ENCODE measurements around the gene PPP2R2D.

PPP2R2D gene

GRCh38 chr10:131900350-131901152, at the start of gene PPP2R2D:
Gene PPP2R2D, plus strand, starts transcription at chr10:131901008. Its CDS starts 141 bp downstream, at chr10:131901149.
- DNase-seq, result peak; percentile 89 to 94 (median 93)

DNA sequence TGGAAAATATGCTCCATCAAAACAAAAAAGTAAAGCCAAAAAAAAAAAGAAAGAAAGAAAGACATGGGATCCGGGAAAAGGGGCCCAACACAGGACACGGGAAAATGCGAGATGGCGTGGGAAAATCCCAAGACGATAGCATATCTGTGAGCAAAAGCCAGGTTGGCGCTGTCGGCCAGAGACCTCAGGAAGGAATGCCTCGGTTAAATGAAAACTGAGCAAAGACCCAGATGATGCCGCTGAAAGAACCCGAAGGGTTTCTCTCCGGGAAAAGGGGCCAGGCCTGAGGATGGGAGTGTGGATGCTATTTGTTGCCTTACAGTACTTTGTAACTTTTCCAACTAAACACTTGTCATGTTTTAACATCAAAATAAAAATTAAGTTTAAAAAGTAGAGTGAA, 49.5 kb upstream of the PPP2R2D start:
- no peak for DNase-seq

DNA sequence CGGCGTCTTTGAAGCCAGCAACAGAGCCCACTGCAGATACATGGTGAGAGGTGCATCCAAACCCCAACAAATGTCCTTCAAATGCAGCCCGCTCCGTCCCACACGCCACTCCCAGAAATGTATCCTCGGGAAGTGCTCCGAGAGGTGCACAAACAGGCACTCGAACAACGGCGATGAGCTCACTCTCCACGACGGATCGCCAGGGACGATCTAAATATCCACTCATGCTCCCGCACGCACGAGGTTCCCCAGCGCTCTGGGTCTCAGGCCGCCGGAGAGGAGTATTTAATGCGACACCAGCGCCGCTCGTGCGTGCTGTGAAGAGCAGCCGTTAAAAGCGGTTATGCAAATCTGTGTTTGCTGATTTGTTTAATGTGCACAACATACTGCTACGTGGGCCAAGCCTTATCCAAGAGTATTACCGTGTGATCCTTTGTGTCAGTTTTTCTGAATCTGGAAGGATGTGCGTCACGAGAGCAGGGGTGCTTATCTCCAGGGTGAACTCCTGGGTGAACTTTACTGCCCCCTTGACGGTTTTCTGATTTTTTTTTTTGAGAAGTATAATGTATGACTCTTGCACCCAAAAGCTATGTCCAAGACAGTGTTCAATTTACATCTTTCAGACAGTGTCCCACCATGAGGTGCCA, 48.5 kb upstream of the PPP2R2D start:
- no peak for DNase-seq

GRCh38 chr10:131852823-131853609, 47.8 kb upstream of the PPP2R2D start:
- DNase-seq, result no peak

DNA sequence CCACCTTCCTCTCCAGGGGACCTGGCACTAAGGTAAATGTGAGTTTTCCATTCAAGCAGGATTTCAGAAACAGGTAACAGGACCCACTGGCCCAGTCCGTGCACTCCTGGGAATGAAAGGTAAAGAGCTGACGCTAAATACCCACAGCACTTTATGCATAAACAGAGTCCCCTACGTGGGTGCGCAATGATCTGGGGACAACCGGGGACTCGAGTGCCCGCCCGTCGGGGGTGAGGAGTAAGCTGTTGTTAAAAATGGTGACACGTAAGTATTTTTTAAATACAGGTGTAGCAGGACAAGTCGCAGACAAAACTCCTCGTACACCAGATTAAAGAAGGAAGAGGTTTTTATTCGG, 47.2 kb upstream of the PPP2R2D start:
- no peak for DNase-seq

DNA sequence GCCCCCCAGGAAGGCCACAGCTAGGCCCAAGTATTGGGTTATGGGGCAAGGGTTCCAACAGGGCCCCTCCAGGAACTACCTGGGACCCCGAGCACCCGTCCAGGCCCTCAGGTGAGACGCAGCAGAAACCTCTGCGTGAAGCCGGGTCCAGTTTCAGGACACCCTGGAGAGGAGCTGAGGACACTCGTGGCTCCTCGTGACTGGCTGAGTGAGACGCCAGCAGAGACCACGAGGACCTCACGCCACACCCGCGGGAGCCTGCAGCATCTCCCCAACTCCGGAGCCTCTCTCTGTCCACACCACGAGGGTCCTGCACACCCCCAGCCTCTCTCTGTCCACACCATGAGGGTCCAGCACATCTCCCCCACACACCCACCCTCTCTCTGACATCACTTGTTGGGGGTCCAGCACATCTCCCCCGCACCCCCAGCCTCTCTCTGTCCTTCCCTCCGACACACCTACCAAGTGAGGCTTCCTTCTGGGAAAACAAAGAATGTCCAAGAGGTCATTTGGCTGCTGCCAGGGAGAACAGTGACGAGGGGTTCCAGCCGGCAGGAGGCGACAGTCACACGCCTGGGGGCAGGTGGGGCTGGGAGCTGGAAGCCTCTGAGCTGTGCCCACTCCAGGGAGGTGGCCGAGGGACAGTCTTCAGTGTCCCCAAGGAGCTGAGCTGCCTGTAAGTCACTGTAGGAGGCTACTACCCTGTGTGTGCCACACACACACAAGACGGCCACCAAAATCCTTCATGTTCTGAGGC, 46.1 kb upstream of the PPP2R2D start:
- DNase-seq, result no peak

DNA sequence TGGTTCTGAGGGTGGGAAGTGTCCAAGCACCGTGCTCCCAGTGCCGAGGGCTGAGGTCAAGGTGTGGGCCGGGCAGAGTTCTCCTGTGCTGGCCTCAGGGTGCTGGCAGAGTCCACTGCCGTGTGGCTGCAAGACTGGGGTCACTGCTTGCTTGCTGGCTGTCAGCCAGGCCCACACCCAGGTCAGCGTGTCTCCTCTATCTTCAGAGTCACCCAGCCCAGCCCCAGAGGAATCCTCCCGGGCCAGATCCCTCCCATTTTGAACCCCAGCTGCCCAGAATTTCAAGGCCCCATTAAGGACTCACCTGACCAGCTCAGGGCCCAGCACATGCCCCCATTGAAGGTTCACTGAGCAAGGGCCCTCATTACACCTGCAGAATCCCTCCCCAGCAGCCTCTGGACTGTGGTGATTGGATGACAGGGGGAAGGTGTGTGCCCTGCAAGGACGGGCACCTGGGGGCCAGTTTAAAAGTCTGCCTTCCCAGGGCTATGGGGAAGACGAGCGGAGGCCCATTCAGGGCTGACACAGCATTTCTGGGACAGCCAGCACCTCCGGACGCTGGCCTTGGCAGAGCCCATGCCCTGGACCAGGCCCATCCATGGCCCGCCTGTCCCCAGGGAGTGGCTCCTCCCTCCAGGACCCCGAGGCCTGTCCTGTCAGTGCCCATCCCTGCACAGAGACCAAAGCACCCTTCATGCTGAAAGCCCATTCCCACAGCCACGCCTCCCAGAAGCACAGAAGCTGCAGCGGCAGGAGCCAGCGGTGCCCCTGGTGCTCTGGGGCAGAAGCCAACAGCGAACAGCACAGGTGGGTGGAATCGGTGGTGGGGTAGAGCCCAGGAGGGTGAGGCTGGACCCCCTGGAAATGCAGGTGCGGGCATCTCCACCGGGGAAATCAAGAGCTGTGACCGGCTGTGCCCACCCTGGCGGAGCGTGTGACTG, 45.1 kb upstream of the PPP2R2D start:
- DNase-seq, result no peak

DNA sequence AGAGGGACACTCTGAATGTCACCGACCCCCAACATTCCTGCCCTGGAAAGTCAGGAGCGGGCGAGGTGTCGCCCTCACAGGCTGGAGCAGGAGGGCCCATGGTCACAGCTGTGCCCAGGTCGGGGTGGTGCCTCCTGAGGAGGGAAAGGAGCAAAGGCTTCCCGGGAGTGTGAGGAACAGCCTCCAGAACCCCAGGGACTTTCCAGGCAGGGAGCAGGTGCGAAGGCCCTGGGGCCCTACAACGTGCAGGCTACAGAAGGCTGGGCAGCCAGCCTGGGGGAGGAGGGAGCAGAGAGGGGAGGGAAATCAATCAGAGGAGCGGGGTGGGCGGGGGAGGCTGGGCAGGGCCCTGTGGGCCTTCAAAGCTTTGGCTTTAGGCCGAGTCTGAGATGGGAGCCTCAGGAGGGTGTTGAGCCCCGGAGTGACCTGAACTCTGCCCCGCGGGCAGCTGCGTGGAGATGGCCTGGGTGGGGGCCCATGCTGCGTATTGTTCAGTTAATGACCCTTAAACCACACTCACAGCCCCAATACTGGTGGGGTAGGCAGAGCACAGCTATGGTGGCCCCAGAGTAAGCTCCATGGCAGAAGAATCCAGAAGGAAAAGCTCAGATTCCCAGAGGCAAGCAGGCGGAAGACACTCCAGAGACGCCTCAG, 44.2 kb upstream of the PPP2R2D start:
- DNase-seq, result no peak

DNA sequence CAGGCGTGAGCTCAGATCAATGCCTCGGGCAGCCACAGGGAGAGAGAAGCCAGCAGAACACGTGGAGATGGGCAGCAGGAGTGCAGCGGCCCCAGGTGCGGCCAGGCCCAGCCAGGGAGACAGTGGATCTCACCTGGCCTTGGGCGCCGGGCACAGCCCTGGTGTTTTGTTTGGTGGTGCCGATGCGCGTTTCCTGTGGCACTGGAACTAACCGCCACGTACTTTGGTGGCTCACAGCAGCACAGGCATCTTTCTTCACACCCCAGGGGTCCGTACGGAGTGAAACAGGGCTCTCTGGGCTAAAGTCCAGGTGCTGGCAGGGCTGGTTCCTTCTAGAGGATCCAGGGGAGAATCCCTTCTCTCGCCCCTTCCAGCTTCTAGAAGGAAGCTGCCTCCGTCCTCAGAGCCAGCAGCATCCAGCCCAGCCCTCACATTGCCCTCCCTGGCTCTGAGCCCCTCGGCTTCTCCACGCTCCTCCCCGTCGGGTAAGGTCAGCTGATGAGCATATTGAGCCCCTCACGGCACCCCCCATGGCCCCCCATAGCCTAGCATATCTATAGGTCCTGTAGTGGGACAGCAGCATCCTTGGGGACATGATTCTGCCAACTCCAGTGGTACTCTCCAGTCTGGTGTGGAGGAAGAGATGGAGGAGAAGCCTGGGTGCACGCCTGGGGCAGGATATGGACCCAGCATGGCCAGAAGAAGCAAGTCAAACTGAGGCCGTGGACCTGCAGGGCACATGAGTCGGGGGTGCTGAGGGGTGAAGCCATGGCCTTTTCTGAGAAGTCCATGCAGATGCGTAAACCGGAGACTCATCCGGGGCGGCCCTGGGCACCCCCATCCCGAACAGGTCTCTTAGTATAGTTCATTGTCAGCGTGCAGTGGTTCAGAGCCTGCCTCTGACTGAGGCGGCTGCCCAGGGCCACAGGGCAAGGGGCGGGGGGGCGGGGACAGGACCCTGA, 43.4 kb upstream of the PPP2R2D start:
- no peak for DNase-seq

GRCh38 chr10:131858118-131858515, 42.7 kb upstream of the PPP2R2D start:
- no peak for DNase-seq

DNA sequence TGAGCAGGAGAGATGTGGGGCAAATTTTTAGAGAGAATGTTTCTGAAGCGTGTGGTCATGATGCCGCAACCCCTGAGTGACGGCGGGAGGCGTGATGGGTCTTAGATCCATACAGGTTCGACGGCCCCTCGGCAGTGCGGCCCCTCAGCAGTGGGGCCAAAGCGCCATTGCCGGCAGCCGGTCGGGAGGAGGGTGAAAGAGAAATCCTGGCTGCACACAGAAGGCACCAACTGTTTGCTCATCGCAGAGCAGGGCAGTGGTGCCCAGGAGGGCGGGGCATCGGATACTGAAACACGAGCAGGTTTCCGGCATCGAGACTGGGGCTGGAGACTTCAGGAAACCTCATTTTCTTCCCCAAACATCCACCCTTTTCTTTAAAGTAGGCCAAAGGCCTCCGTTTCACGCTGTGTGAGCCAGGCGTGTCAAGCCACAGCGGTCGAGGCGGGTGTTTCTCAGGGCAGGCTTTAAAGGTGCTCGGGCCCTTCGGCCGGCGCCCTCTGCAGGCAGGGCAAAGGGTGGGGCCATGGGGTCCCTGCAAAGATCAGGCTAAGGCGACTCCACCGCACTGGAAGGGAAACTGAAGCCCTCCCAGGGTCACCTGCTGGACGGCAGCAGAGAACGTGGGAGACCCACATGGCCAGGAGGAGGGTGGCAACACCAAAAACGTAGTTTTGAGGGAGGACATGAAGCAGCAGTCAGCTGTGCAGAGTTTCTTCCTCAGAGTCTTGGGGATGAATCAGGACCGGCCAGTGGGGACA, 42.0 kb upstream of the PPP2R2D start:
- DNase-seq, result no peak

DNA sequence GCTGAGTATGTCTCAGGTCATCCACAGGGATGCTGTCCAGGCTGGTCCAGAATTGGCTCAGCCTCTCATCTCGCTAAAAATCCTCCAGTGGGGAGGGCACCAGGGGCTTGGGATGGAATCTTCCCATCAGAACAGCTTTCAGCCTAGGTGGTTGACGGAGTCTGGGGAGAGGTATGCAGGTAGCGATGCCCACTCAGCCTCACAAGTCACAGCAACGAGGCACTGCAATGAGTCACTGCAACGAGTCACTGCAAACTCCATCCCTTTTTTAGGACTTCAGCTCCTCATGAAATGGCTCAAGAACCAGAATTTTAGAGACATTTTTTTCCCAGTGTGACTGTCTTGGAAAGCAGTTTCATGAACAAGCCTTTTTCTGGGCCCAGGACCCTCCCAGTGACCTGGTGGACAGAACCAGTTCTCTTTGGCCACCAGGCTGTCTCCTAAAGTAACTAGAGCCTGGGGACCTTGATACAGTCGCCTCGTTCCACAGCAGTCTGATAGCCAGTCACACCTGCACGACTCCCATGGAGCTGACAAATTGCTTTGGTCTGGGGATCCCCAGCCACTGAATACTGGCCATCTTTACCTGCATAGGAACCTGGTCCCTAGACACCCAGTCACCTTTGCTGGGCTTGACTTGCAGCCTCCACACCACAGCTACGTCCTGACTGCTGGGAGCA, 41.3 kb upstream of the PPP2R2D start:
- DNase-seq, result no peak

- no peak for DNase-seq
Observed at GRCh38 chr10:131860311-131860710, 40.5 kb upstream of the PPP2R2D start.

DNA sequence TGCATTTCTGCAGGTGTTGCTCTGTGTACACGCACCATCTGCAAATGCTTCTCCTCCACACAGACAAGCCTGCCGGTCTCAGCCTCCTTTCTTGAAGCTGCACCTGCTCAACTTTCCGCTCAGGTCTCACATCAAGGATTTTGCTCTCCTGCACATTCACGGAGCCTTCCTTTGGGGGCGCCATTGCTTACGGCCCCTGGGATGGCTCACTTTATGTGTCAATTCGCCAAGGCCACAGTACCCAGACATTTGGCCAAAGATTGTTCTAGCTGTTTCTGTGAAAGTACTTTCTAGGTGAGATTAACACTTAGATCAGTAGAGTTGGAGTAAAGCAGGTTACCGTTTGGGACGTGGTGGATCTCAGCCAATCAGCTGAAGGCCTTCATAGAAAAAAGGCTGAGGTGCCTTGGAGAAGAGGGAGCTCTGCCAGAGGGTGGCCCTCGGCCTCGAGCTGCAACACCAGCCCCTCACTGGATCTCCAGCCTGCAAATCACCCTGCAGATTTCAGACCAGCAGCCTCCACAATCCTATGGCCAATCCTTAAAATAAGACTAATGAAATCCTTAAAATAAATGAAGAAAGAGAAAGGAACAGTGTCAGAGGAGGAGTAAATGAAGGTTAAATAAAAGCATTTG, 39.9 kb upstream of the PPP2R2D start:
- DNase-seq, result peak in 1 of 3 experiments; percentile 40

DNA sequence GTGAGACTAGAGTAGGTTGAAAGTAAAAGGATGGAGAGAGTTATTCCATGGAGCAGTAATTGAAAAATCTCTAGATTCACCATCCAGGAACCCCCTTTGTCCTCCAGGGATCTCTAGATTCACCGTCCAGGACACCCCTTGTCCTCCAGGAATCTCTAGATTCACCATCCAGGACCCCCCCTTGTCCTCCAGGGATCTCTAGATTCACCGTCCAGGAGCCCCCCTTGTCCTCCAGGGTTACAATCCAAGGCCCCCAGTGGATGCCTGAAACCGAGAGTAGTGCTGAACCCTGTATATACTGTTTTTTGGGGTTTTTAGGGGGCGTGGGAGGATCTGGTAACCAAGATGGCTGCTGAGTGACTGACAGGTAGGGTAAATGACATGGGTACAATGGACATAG, 38.3 kb upstream of the PPP2R2D start:
- DNase-seq, result no peak

DNA sequence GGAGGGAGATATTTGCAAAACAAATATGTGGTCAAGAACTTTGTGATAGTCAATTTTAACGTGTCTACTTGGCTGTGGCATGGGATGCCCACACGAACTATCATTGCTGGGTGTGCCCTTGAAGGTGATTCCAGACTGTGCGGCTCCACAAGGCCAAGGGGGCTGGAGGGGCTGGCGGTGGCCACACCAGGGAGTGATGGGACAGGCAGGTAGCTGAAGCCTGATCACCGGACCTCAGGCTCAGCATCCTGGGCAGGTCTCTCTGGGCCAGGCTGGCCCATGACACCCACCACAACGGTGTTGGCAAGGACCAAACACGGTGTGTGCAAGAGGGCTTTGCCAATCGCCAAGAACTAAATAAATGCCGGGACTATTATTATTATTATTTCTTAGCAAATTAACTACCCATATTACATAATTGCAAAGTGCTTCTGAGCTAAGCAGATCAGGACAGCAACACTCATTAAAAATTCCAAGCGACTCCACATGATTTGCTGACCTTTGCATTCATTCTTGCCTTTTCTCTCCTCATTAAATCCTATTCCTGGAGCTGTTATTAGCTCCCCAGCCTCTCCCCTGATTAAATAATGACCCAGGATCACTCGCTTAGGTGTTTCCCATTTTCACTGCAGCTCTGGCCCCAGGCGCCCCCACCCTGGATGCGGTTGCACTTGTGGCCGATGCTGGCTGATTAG, 35.4 kb upstream of the PPP2R2D start:
- no peak for DNase-seq

DNA sequence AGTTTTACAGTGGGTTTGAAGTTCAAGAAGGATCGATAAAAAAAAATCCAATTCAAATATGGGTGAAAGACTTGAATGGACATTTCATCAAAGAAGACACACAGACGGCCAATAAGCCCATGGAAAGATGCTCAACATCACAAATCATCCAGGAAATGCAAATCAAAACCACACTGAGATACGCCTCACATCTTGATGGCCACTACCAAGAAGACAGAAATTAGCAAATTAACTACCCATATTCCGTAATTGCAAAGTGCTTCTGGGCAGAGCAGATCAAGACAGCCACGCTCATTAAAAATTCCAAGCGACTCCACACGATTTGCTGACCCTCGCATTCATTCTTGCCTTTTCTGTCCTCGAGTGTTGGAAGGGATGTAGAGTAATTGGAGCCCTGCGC, 34.1 kb upstream of the PPP2R2D start:
- no peak for DNase-seq

DNA sequence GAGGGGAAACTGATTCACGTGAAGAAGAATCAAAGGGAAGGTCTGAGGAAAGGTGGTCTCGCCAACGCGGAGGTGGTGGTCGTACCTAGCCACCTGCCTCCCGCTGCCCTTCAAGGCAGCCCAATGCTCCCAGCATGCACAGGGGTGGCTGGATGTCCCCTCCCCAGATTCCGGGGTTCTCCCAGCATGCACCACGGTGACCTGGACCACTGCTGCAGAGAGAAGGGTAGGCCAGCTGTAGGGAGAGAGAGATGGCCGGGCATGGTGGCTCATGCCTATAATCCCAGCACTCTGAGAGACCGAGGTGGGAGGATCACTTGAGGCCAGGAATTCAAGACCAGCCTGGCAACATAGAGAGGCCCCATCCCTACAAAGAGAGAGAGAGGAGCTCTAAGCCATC, 32.4 kb upstream of the PPP2R2D start:
- DNase-seq, result no peak

All from NCI-H1417 (cell line).